Measurements from ENCODE around the gene MX2.

GRCh38 chr21:41437729-41438128 lies 75.9 kb downstream of the MX2 start:
- TF ChIP-seq MAX (IDR thresholded peaks at IDR 0.05) = no peak
- no peak for TF ChIP-seq FOXM1 (IDR thresholded peaks at IDR 0.05; ENCODE audit: borderline replicate concordance, low read depth)
- TF ChIP-seq, protein P1, sequence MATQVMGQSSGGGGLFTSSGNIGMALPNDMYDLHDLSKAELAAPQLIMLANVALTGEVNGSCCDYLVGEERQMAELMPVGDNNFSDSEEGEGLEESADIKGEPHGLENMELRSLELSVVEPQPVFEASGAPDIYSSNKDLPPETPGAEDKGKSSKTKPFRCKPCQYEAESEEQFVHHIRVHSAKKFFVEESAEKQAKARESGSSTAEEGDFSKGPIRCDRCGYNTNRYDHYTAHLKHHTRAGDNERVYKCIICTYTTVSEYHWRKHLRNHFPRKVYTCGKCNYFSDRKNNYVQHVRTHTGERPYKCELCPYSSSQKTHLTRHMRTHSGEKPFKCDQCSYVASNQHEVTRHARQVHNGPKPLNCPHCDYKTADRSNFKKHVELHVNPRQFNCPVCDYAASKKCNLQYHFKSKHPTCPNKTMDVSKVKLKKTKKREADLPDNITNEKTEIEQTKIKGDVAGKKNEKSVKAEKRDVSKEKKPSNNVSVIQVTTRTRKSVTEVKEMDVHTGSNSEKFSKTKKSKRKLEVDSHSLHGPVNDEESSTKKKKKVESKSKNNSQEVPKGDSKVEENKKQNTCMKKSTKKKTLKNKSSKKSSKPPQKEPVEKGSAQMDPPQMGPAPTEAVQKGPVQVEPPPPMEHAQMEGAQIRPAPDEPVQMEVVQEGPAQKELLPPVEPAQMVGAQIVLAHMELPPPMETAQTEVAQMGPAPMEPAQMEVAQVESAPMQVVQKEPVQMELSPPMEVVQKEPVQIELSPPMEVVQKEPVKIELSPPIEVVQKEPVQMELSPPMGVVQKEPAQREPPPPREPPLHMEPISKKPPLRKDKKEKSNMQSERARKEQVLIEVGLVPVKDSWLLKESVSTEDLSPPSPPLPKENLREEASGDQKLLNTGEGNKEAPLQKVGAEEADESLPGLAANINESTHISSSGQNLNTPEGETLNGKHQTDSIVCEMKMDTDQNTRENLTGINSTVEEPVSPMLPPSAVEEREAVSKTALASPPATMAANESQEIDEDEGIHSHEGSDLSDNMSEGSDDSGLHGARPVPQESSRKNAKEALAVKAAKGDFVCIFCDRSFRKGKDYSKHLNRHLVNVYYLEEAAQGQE (IDR thresholded peaks at IDR 0.05; ENCODE audit: low read depth) = no peak
- no peak for TF ChIP-seq NFIC (IDR thresholded peaks at IDR 0.05)
- no peak for TF ChIP-seq ZBTB7A (IDR thresholded peaks at IDR 0.05; ENCODE audit: low read depth)
- TF ChIP-seq EGR1 (IDR thresholded peaks at IDR 0.05) = no peak
- TF ChIP-seq CEBPB (IDR thresholded peaks at IDR 0.05) = no peak

All from Ishikawa (cell line).